A673 (cell line): ENCODE measurements around the gene BORCS6.

Experiments used
- EZH2 ChIP-seq: fragments of 200-600 bp; sonication (generic); IDR thresholded peaks from 2 replicates; pipeline ENCODE4 v1.6.1; 2017; ENCODE audit warnings: borderline replicate concordance, low read depth, mild to moderate bottlenecking, mixed read lengths, antibody characterized with exemption, low read length; ENCODE audit not compliant: poor library complexity, severe bottlenecking
- TF ChIP-seq, protein P1 (sequence below): fragments of 300-800, 200-600 bp; sonication (generic); conservative IDR thresholded peaks from 2 replicates; pipeline ENCODE4 v1.5.1; 2017; ENCODE audit warnings: low read depth, mild to moderate bottlenecking, antibody characterized with exemption, low read length, moderate library complexity, mixed read lengths

DNA sequence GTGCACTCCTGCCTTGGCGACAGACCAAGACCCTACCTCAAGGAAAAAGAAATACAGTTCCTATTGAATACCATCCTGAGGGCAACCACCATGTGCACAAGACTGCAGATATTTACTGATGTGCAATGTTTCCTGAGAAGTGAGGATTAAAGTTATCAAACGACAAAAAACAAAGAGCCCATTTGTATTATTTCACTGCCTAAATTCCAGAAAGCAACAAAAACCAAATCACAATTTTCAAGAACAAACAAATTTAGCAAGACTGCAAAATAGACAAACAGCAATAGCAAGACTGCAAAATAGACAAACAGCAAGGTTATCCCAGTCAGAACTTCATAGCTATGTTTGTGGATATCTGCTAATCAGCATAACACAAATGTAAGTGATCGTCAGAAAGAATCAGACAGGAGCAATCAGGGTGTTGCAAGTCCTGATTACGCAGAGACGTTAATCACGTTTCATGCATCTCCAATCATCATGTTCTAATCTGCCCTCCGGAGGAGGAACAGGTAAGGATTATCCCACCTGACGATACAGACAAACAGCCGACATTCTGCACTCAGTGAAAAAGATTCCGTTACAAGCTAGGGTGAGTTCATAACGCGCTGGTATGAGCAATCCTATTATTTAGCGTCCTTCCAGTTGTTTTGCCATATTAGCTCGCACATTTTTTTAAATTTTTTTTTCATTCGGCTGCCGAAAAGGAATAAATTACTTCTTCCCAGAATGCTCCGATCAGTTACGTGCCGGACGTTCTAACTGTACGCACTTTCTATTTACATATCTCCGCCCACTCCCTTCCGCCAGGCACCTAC is 16.7 kb downstream of the BORCS6 start:
- TF ChIP-seq, protein P1, sequence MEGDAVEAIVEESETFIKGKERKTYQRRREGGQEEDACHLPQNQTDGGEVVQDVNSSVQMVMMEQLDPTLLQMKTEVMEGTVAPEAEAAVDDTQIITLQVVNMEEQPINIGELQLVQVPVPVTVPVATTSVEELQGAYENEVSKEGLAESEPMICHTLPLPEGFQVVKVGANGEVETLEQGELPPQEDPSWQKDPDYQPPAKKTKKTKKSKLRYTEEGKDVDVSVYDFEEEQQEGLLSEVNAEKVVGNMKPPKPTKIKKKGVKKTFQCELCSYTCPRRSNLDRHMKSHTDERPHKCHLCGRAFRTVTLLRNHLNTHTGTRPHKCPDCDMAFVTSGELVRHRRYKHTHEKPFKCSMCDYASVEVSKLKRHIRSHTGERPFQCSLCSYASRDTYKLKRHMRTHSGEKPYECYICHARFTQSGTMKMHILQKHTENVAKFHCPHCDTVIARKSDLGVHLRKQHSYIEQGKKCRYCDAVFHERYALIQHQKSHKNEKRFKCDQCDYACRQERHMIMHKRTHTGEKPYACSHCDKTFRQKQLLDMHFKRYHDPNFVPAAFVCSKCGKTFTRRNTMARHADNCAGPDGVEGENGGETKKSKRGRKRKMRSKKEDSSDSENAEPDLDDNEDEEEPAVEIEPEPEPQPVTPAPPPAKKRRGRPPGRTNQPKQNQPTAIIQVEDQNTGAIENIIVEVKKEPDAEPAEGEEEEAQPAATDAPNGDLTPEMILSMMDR: no peak
- no peak for TF ChIP-seq EZH2
